ENCODE data around the gene ZNF438.

The ZNF438 gene

GRCh38 chr10:30862486-30862885 is 169.2 kb downstream of the ZNF438 start:
- CTCF ChIA-PET: no interaction called here
- POLR2A ChIA-PET: no interaction called here
- DNase-seq (ENCODE audit: extremely low spot score): no peak
- TF ChIP-seq ZNF384 (IDR thresholded peaks at IDR 0.05) (no peak), TARDBP (IDR thresholded peaks at IDR 0.05) (no peak), L3MBTL2 (conservative IDR thresholded peaks at IDR 0.05) (no peak), HDGF (IDR thresholded peaks at IDR 0.05; ENCODE audit: borderline replicate concordance) (no peak), ELF4 (IDR thresholded peaks at IDR 0.05) (no peak), BHLHE40 (IDR thresholded peaks at IDR 0.05; ENCODE audit: borderline replicate concordance) (no peak), SUZ12 (IDR thresholded peaks at IDR 0.05) (no peak), NFRKB (IDR thresholded peaks at IDR 0.05) (no peak), CTBP1 (IDR thresholded peaks at IDR 0.05; ENCODE audit: borderline replicate concordance) (no peak), FOXA1 (IDR thresholded peaks at IDR 0.05) (no peak), FOXM1 (IDR thresholded peaks at IDR 0.05; ENCODE audit: borderline replicate concordance) (no peak), LEF1 (IDR thresholded peaks at IDR 0.05; ENCODE audit: borderline replicate concordance) (no peak), ARNT (IDR thresholded peaks at IDR 0.05) (no peak), FOXK2 (IDR thresholded peaks at IDR 0.05) (no peak)
- TF ChIP-seq, protein P1, sequence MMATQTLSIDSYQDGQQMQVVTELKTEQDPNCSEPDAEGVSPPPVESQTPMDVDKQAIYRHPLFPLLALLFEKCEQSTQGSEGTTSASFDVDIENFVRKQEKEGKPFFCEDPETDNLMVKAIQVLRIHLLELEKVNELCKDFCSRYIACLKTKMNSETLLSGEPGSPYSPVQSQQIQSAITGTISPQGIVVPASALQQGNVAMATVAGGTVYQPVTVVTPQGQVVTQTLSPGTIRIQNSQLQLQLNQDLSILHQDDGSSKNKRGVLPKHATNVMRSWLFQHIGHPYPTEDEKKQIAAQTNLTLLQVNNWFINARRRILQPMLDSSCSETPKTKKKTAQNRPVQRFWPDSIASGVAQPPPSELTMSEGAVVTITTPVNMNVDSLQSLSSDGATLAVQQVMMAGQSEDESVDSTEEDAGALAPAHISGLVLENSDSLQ (IDR thresholded peaks at IDR 0.05): no peak

DNA sequence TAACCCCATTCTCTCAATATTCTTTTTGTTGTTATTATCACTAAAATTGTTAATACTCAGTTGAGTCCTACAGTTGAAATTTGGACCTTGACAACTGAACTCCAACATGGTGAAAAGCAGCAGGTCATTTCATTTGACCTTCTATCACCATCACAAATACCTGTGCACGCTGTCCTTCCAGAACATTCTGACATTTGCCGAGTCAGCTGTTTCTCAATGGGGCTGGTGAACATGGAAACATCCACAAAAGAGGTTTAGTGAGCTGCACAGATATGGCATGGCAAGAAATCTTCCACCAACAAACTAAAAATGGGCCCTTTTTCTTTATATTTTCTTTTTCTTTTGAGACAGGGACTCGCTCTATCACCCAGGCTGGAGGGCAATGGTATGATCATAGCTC is 169.7 kb downstream of the ZNF438 start:
- ChIA-PET POLR2A (no interaction called here), CTCF (no interaction called here)
- TF ChIP-seq ELF4 (IDR thresholded peaks at IDR 0.05) (no peak), CTBP1 (IDR thresholded peaks at IDR 0.05; ENCODE audit: borderline replicate concordance) (no peak), SUZ12 (IDR thresholded peaks at IDR 0.05) (no peak), TARDBP (IDR thresholded peaks at IDR 0.05) (no peak)
- no peak for DNase-seq (ENCODE audit: extremely low spot score)

- DNase-seq (ENCODE audit: extremely low spot score): no peak
- ChIA-PET CTCF (no interaction called here), POLR2A (no interaction called here)
- no peak for TF ChIP-seq ELF4 (IDR thresholded peaks at IDR 0.05)
- TF ChIP-seq LEF1 (IDR thresholded peaks at IDR 0.05; ENCODE audit: borderline replicate concordance): no peak
These were observed 170.4 kb downstream of the ZNF438 start for GRCh38 chr10:30861221-30861620.

GRCh38 chr10:30858499-30858898 is 173.2 kb downstream of the ZNF438 start:
- no peak for TF ChIP-seq FOXM1 (IDR thresholded peaks at IDR 0.05; ENCODE audit: borderline replicate concordance)
- TF ChIP-seq BHLHE40 (IDR thresholded peaks at IDR 0.05; ENCODE audit: borderline replicate concordance): no peak
- no peak for TF ChIP-seq ZNF384 (IDR thresholded peaks at IDR 0.05)
- no peak for TF ChIP-seq CTBP1 (IDR thresholded peaks at IDR 0.05; ENCODE audit: borderline replicate concordance)
- TF ChIP-seq SUZ12 (IDR thresholded peaks at IDR 0.05): no peak
- no peak for TF ChIP-seq FOXK2 (IDR thresholded peaks at IDR 0.05)
- no peak for TF ChIP-seq FOXA1 (IDR thresholded peaks at IDR 0.05)
- no peak for TF ChIP-seq ELF4 (IDR thresholded peaks at IDR 0.05)
- TF ChIP-seq, protein P1 (IDR thresholded peaks at IDR 0.05): no peak
- TF ChIP-seq ARNT (IDR thresholded peaks at IDR 0.05): no peak
- no peak for TF ChIP-seq LEF1 (IDR thresholded peaks at IDR 0.05; ENCODE audit: borderline replicate concordance)
- TF ChIP-seq NFRKB (IDR thresholded peaks at IDR 0.05): no peak
- TF ChIP-seq SP1 (IDR thresholded peaks at IDR 0.05): no peak
- TF ChIP-seq TARDBP (IDR thresholded peaks at IDR 0.05): no peak
- no peak for TF ChIP-seq HDGF (IDR thresholded peaks at IDR 0.05; ENCODE audit: borderline replicate concordance)
- no peak for TF ChIP-seq L3MBTL2 (conservative IDR thresholded peaks at IDR 0.05)
- CTCF ChIA-PET: no interaction called here
- DNase-seq (ENCODE audit: extremely low spot score): no peak
- POLR2A ChIA-PET: no interaction called here

DNA sequence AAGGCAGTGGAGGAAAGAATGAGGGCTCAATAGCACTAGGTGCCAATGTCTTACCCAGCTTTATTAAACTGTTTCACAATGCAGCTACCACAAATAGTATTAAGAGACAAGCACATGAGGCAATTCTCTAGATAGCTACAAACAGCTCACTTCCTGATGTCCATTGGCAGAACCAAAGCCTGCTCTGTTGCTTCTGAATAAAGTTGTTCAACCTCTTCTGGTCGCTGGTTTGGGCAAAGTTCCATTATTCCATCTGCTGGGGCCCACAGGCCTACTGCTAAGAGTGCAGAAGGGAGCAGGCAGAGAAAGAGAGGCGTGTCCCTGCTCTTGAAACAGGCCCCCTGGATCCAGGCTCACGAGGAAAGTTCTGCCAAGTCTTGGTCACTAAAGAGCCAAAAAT is 173.9 kb downstream of the ZNF438 start:
- no peak for TF ChIP-seq ARNT (IDR thresholded peaks at IDR 0.05)
- no peak for TF ChIP-seq FOXM1 (IDR thresholded peaks at IDR 0.05; ENCODE audit: borderline replicate concordance)
- no peak for TF ChIP-seq SP1 (IDR thresholded peaks at IDR 0.05)
- no peak for TF ChIP-seq SUZ12 (IDR thresholded peaks at IDR 0.05)
- no peak for TF ChIP-seq HDGF (IDR thresholded peaks at IDR 0.05; ENCODE audit: borderline replicate concordance)
- TF ChIP-seq ZNF384 (IDR thresholded peaks at IDR 0.05): no peak
- TF ChIP-seq BHLHE40 (IDR thresholded peaks at IDR 0.05; ENCODE audit: borderline replicate concordance): no peak
- TF ChIP-seq FOXK2 (IDR thresholded peaks at IDR 0.05): no peak
- TF ChIP-seq, protein P1 (IDR thresholded peaks at IDR 0.05): no peak
- TF ChIP-seq FOXA1 (IDR thresholded peaks at IDR 0.05): no peak
- no peak for TF ChIP-seq ELF4 (IDR thresholded peaks at IDR 0.05)
- no peak for TF ChIP-seq L3MBTL2 (conservative IDR thresholded peaks at IDR 0.05)
- TF ChIP-seq LEF1 (IDR thresholded peaks at IDR 0.05; ENCODE audit: borderline replicate concordance): no peak
- no peak for TF ChIP-seq CTBP1 (IDR thresholded peaks at IDR 0.05; ENCODE audit: borderline replicate concordance)
- no peak for TF ChIP-seq TARDBP (IDR thresholded peaks at IDR 0.05)
- no peak for TF ChIP-seq NFRKB (IDR thresholded peaks at IDR 0.05)
- ChIA-PET POLR2A (no interaction called here), CTCF (no interaction called here)
- DNase-seq (ENCODE audit: extremely low spot score): no peak

DNA sequence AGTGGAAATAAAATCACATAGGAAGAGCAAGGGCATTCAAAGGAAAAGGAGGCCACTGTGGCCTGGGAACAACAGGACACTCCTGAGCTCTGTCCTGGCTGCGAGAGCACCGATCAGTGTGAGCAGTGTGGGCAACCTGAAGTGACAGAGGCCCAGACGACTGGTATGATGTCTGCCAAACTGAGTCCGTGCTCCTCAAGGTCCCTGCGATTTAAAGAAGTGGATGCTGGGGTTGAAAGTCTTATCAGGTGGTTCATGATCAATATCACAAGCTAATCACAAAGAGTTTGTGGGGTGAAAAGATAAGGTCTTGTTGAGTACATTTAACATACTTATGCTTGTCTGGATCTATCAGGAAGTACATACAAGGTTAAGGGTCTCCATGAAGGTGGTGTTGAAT is 176.5 kb downstream of the ZNF438 start:
- ChIA-PET POLR2A (no interaction called here), CTCF (no interaction called here)
- TF ChIP-seq ELF4 (IDR thresholded peaks at IDR 0.05) (no peak), TARDBP (IDR thresholded peaks at IDR 0.05) (no peak), NFRKB (IDR thresholded peaks at IDR 0.05) (no peak), SP1 (IDR thresholded peaks at IDR 0.05) (no peak), FOXK2 (IDR thresholded peaks at IDR 0.05) (no peak), BHLHE40 (IDR thresholded peaks at IDR 0.05; ENCODE audit: borderline replicate concordance) (no peak), SUZ12 (IDR thresholded peaks at IDR 0.05) (no peak), CTBP1 (IDR thresholded peaks at IDR 0.05; ENCODE audit: borderline replicate concordance) (no peak), FOXM1 (IDR thresholded peaks at IDR 0.05; ENCODE audit: borderline replicate concordance) (no peak), L3MBTL2 (conservative IDR thresholded peaks at IDR 0.05) (no peak), LEF1 (IDR thresholded peaks at IDR 0.05; ENCODE audit: borderline replicate concordance) (no peak), HDGF (IDR thresholded peaks at IDR 0.05; ENCODE audit: borderline replicate concordance) (no peak)
- TF ChIP-seq, protein P1 (IDR thresholded peaks at IDR 0.05): no peak
- DNase-seq (ENCODE audit: extremely low spot score): no peak
